Hepatocyte (in vitro differentiated cells): Measurements from ENCODE around the gene ATP2C2. TPM values are rescaled to one million over a fixed set of nuclear protein-coding genes. Genes with fewer than 3 reads are reported as not detected.

Source experiments
- DNase-seq: peaks from one replicate; pipeline ENCODE4 v3.0.0-alpha.2; 2016; ENCODE audit warnings: low spot score
- H2AFZ ChIP-seq: fragments of 200-600 bp; sonication (generic); 2 replicates; pipeline ENCODE4 v1.6.0; 2016; ENCODE audit warnings: antibody characterized with exemption, mild to moderate bottlenecking
- H3K27ac ChIP-seq: fragments of 200-600 bp; sonication (generic); 2 replicates; pipeline ENCODE4 v1.5.1; 2016; ENCODE audit warnings: mild to moderate bottlenecking
- H3K27me3 ChIP-seq: fragments of 200-600 bp; sonication (generic); 2 replicates; pipeline ENCODE4 v1.6.1; 2016
- H3K36me3 ChIP-seq: fragments of 200-600 bp; sonication (generic); replicated peaks from 2 replicates; pipeline ENCODE4 v1.5.1; 2016; ENCODE audit warnings: low read depth; ENCODE audit not compliant: insufficient read depth
- H3K4me1 ChIP-seq: fragments of 200-600 bp; sonication (generic); 2 replicates; pipeline ENCODE4 v1.5.1; 2016; ENCODE audit warnings: mild to moderate bottlenecking, moderate library complexity; ENCODE audit not compliant: insufficient read depth
- H3K4me2 ChIP-seq: fragments of 200-600 bp; sonication (generic); 2 replicates; pipeline ENCODE4 v1.6.0; 2016
- H3K4me3 ChIP-seq: fragments of 200-600 bp; sonication (generic); 2 replicates; pipeline ENCODE4 v1.5.1; 2016; ENCODE audit warnings: mild to moderate bottlenecking
- H3K79me2 ChIP-seq: fragments of 200-600 bp; sonication (generic); 2 replicates; pipeline ENCODE4 v1.6.0; 2017; ENCODE audit warnings: mild to moderate bottlenecking
- H3K9me2 ChIP-seq: fragments of 200-600 bp; sonication (generic); replicated peaks from 2 replicates; pipeline ENCODE4 v1.6.0; 2017; ENCODE audit warnings: mild to moderate bottlenecking; ENCODE audit not compliant: insufficient read depth
- H3K9me3 ChIP-seq: fragments of 200-600 bp; sonication (generic); 2 replicates; pipeline ENCODE4 v1.5.1; 2016; ENCODE audit warnings: low read depth, mild to moderate bottlenecking
- H4K20me1 ChIP-seq: fragments of 200-600 bp; sonication (generic); 2 replicates; pipeline ENCODE4 v1.6.0; 2016; ENCODE audit warnings: mild to moderate bottlenecking; ENCODE audit not compliant: insufficient read depth, poor library complexity, severe bottlenecking
- CTCF ChIP-seq: fragments of 200-600 bp; sonication (generic); IDR thresholded peaks from 2 replicates; pipeline ENCODE4 v1.5.1; 2016; ENCODE audit warnings: antibody characterized with exemption, mild to moderate bottlenecking; ENCODE audit not compliant: poor library complexity
- EZH2 ChIP-seq: fragments of 200-600 bp; sonication (generic); IDR thresholded peaks from 2 replicates; pipeline ENCODE4 v1.6.1; 2016; ENCODE audit warnings: antibody characterized with exemption, mild to moderate bottlenecking, borderline replicate concordance
- EZH2phosphoT487 ChIP-seq: fragments of 200-600 bp; sonication (generic); IDR thresholded peaks from one replicate; pipeline ENCODE4 v1.6.1; 2018; ENCODE audit warnings: antibody characterized with exemption, mild to moderate bottlenecking, low read depth, moderate library complexity; ENCODE audit not compliant: unreplicated experiment, severe bottlenecking
- WGBS: methylation state at CpG from one replicate; pipeline ENCODE4 v1.1.6; 2016; ENCODE audit warnings: low lambda C conversion rate; ENCODE audit errors: missing lambda C conversion rate; 5-methylcytosine and 5-hydroxymethylcytosine counted together
- polyA plus RNA-seq: library from polyadenylated mRNA; unstranded; fragments of >200 nt; fragmentation: Nextera tagmentation; extraction: Ambion mirVana; gene quantifications from 2 replicates; pipeline ENCODE4 v1.2.1, GENCODE V29; 2016
- total RNA-seq: library from RNA; depleted of rRNA; stranded (reverse); fragments of >200 nt; gene quantifications from 2 replicates; pipeline ENCODE4 v1.2.3, GENCODE V29; 2014

Gene ATP2C2
- total and polyA plus RNA-seq, 2 experiments from 2014 or later, result 6.0 to 6.8 TPM

GRCh38 chr16:84347161-84347560 is 21.2 kb upstream of the ATP2C2 start:
- no peak for DNase-seq
- no peaks in the 10 kb centered on the region for H3K9me2 ChIP-seq
- no peaks in the 10 kb centered on the region for H3K9me3 ChIP-seq
- no peak overlapping the region for H3K4me2 ChIP-seq
- no peaks in the 10 kb centered on the region for H3K27me3 ChIP-seq
- H3K4me3 ChIP-seq, result no peak overlapping the region
- no peaks in the 10 kb centered on the region for H4K20me1 ChIP-seq
- H3K4me1 ChIP-seq, result peaks cover 6% of the 10 kb centered on the region
- H3K36me3 ChIP-seq, result no peaks in the 10 kb centered on the region
- H3K79me2 ChIP-seq, result no peaks in the 10 kb centered on the region
- 88% methylated on average over 9 of the region's 9 CpGs for WGBS
- no peak overlapping the region for H2AFZ ChIP-seq
- TF ChIP-seq EZH2, result no peak
- TF ChIP-seq EZH2phosphoT487, result no peak
- no peak for TF ChIP-seq CTCF
- H3K27ac ChIP-seq, result no peak overlapping the region

GRCh38 chr16:84348386-84348888 is 19.9 kb upstream of the ATP2C2 start:
- no peak overlapping the region for H3K4me2 ChIP-seq
- peaks cover 6% of the 10 kb centered on the region for H3K4me1 ChIP-seq
- H3K4me3 ChIP-seq, result no peak overlapping the region
- H3K79me2 ChIP-seq, result no peaks in the 10 kb centered on the region
- DNase-seq, result no peak
- no peaks in the 10 kb centered on the region for H4K20me1 ChIP-seq
- no peaks in the 10 kb centered on the region for H3K9me2 ChIP-seq
- no peaks in the 10 kb centered on the region for H3K9me3 ChIP-seq
- H2AFZ ChIP-seq, result no peak overlapping the region
- H3K36me3 ChIP-seq, result no peaks in the 10 kb centered on the region
- H3K27ac ChIP-seq, result no peak overlapping the region
- 90% methylated on average over 6 of the region's 6 CpGs for WGBS
- TF ChIP-seq CTCF (no peak), EZH2 (no peak), EZH2phosphoT487 (no peak)
- H3K27me3 ChIP-seq, result no peaks in the 10 kb centered on the region

GRCh38 chr16:84349862-84350684 is 18.3 kb upstream of the ATP2C2 start:
- no peak for TF ChIP-seq EZH2
- TF ChIP-seq CTCF, result no peak
- no peak for TF ChIP-seq EZH2phosphoT487
- H3K27me3 ChIP-seq, result no peaks in the 10 kb centered on the region
- H3K27ac ChIP-seq, result peak overlapping the region; percentile 71
- no peaks in the 10 kb centered on the region for H3K79me2 ChIP-seq
- no peak for DNase-seq
- peaks cover 6% of the 10 kb centered on the region for H3K4me1 ChIP-seq
- H3K4me2 ChIP-seq, result peak overlapping the region; percentile 45
- H3K36me3 ChIP-seq, result no peaks in the 10 kb centered on the region
- peak overlapping the region; percentile 49 for H2AFZ ChIP-seq
- no peaks in the 10 kb centered on the region for H4K20me1 ChIP-seq
- H3K9me3 ChIP-seq, result no peaks in the 10 kb centered on the region
- WGBS, result 72% methylated on average over 11 of the region's 11 CpGs
- H3K4me3 ChIP-seq, result no peak overlapping the region
- no peaks in the 10 kb centered on the region for H3K9me2 ChIP-seq
